Retinal pigment epithelial cell (primary cell): ENCODE measurements around the gene TSPO.

Source experiments
- DNase-seq: peaks from one replicate; pipeline ENCODE4 v3.0.0-alpha.2; 2010; ENCODE audit warnings: low read depth
- H3K4me3 ChIP-seq: 2 replicates; pipeline ENCODE4 v1.5.1; 2011; ENCODE audit warnings: mild to moderate bottlenecking, low read length, control low read depth, moderate library complexity
- CTCF ChIP-seq: conservative IDR thresholded peaks from 2 replicates; pipeline ENCODE4 v1.5.1; 2011; ENCODE audit warnings: low read depth, low read length, control low read depth, inconsistent platforms

TSPO gene

GRCh38 chr22:43110927-43111623, 40.3 kb upstream of the TSPO start:
- H3K4me3 ChIP-seq: peak overlapping the region; percentile 47
- TF ChIP-seq CTCF: no peak
- DNase-seq: no peak

GRCh38 chr22:43113526-43114251, 37.7 kb upstream of the TSPO start:
- no peak for TF ChIP-seq CTCF
- H3K4me3 ChIP-seq: no peak overlapping the region
- no peak for DNase-seq

- TF ChIP-seq CTCF: no peak
- no peak overlapping the region for H3K4me3 ChIP-seq
- no peak for DNase-seq
Measured at GRCh38 chr22:43114958-43115357, 36.4 kb upstream of the TSPO start.

GRCh38 chr22:43116932-43117331, 34.4 kb upstream of the TSPO start:
- DNase-seq: no peak
- H3K4me3 ChIP-seq: no peak overlapping the region
- no peak for TF ChIP-seq CTCF

- DNase-seq: no peak
- no peak overlapping the region for H3K4me3 ChIP-seq
- TF ChIP-seq CTCF: no peak
Measured at GRCh38 chr22:43118024-43118849, 33.1 kb upstream of the TSPO start.

- no peak overlapping the region for H3K4me3 ChIP-seq
- DNase-seq: no peak
- TF ChIP-seq CTCF: no peak
Measured at GRCh38 chr22:43118953-43119458, 32.4 kb upstream of the TSPO start.
